HG03025 (cell line): Measurements from ENCODE around the gene AGAP5.
A peak's percentile ranks its signal among the peaks of the same experiment; 100 is the strongest.
"Not testable (repeated sequence)": the region's sequence is repeated elsewhere in the genome, so short reads cannot be mapped to it uniquely, and the experiment has no call there.

Experiments used
- ATAC-seq: cut with Tn5 transposase; IDR thresholded peaks from one replicate; pipeline ENCODE4 v1.9.1; 2021; ENCODE audit warnings: mild to moderate bottlenecking, moderate library complexity; ENCODE audit not compliant: unreplicated experiment, low FRiP score

The AGAP5 gene

DNA sequence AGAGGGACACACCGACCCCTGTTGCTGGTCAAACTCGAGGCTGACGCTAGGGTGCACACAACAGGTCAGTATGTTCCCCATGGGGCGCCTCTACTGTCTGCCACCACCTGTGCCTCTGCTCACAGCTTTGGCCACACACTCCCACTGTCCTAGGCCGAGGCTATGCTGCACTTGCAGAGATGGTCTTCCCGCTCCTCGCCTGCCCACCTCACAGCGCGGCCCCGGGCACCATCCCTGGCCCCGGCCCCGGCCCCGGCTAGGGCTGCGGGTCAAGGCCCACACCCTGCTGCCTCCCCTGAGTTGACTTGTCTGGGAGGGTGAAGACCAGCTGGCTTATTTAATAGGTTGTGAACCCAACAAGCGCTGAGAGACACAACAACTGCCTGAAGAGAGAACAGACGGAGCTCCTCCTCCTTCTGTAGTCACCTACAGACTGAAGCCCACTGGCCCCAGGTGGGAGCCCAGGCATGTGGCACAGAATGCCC, at the start of gene AGAP5:
TSS of gene AGAP5 (minus strand) at position 435 of the 485 bp plus-strand sequence. CDS start at position 81, 354 bp downstream.
- not testable (repeated sequence) for ATAC-seq

DNA sequence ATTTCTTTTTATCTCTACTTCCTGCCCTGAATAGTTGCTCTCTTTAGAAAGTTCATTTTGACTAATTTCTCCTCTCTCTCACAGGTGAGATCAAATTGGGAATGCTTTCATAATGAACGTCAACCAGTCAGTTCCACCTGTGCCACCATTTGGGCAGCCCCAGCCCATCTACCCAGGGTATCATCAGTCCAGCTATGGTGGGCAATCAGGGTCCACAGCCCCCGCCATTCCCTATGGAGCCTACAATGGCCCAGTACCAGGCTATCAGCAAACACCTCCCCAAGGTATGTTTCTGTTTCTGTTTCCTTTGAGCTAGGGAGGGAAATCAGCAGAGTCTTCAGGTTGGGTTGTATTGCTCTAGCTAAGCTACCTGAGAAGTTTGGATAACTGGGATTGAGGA, 48.8 kb upstream of the AGAP5 start:
- ATAC-seq: no peak

DNA sequence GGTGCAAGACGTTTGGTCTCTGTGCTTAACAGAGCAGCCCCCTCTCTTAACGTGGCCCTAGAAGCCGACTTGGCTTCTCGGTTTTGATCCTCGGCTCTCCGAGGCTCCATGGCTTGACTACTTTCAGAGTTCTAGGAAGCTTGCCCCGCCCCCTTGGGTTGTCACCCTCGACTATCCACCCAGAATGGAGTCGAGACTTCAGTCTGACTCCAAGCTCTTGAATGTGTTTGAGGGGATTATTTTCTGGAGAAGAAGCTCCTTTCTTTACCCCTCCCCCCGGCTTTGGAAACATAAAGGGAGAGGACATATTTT, 46.7 kb upstream of the AGAP5 start:
- ATAC-seq: peak; percentile 37

DNA sequence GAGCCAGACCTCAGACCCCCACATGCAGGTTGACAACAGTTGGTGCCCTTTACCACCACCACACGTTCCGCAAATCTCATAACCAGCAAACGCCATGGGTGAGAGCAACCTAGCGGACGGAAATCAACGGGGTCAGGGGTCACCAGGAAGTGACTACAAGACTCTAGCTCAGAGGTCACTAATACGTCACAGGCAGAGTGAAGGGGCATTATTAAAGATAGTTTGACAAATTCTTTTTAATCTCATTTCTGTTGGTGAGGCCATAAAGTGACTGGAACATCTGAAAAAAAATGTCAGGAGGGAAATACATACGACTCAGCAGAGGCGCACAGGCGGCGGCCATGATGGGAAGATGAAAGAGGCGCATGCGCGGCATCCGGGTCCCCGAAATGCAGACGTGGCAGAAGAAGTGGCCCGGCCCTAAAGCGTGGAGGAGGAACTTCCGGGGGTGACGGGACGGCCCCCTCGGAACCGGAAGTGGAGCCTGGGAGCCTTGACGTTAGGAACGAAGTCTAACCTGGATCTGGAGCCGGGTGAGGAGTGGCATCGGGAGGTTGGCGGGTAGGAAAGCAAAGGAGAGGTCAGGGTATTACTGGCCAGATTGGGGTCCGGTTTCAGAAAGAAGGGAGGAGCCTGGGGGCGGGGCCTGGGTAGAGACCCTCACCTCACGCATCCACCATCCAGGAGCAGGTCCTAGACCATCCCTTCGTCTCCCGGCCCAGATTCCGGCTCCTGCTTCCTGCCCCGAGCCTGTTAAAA, 46.2 kb upstream of the AGAP5 start, which contains the start of gene SEC24C:
TSS of gene SEC24C (plus strand) at position 468 of the 759 bp plus-strand sequence. CDS start 2,461 bp downstream, outside the sequence.
- ATAC-seq: peak; percentile 89

DNA sequence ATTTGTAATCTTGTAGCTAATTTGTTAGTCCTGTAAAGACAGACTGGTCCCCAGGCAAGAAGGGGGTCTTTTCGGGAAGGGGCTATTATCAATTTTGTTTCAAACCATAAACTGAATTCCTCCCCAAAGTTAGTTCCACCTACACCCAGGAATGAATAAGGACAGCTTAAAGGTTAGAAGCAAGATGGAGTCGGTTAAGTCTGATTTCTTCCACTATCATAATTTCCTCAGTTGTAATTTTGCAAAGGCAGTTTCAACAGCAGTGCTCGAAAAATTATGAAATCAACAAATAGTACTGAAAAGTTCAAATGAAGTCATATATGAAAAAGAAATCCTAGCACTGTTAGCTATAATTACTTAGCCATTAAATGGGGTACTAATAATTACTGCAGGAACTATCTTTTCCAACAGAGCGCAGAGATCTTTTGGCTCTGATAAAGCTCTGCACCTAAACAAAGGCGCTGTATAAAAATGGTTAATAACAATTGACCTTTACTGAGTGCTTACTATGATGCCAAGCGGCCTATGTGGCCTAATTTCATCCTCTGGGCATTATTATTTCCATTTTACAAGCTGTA, 45.5 kb upstream of the AGAP5 start:
- no peak for ATAC-seq

DNA sequence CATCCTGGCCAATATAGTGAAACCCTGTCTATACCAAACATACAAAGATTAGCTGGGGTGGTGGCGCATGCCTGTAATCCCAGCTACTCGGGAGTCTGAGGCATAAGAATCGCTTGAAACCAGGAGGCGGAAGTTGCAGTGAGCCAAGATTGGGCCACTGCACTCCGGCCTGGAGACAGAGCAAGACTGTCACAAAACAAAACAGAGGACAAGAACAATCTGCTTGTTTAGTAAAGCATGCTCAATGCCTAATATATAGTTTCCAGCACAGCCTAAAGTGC, 44.5 kb upstream of the AGAP5 start:
- ATAC-seq: no peak

DNA sequence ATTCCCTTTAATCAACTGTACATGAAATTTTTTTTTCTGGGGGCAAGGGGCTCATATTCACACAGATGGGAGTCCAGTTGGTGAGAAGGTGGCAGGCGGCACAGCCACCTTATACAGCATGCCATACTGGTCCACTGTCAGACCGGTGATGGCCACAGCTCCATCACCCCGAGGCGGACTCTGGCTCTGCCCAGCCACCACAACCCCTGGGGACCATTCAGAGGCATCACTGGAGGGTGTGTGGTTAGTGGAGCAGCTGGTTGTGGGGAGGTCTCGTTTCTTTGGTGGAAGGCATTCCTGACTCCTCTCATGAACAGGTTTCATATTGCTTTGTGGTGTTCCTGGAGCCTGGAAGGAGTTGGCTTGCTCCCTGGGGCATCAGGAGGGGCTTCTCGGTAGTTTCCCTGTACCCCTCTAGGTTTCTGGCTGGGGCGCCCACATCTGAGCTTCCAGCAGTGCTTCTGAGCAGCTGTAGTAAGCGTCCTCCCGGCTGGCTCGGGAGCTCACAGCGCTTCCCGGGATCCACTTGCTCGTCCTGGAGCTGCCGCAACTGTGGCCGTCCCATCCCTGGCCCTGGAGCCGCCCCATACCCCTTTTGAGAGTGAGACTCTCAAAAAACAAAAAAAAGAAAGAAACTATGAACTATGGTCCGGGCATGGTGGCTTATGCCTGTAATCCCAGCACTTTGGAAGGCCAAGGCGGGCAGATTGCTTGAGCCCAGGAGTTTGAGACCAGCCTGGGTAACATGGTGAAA, 42.8 kb upstream of the AGAP5 start:
- not testable (repeated sequence) for ATAC-seq

DNA sequence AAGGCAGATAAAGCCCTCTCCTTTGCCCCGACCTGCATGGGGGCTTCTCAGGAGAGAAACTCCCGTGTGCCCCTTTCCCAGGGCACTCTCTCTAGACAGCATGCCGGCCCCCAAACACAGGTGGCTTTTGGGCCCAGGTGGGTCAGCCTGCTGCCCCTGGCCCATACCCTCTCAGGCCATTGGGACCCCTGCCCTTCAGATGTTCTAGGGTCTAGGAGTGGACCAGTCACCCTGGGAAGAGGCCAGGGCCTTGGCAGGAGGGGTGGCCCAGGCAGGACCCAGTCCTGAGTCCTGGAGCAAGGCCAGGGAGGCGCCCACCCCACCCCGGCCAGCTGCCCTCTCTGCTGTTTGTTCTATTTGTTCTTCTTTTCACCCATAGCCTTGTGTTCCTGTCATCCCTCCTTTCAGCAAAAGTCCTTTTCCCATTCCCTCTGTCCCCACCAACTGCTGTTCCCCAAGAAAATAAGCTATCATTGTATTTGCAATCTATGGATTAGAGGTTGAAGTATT, 36.9 kb upstream of the AGAP5 start:
- no peak for ATAC-seq

DNA sequence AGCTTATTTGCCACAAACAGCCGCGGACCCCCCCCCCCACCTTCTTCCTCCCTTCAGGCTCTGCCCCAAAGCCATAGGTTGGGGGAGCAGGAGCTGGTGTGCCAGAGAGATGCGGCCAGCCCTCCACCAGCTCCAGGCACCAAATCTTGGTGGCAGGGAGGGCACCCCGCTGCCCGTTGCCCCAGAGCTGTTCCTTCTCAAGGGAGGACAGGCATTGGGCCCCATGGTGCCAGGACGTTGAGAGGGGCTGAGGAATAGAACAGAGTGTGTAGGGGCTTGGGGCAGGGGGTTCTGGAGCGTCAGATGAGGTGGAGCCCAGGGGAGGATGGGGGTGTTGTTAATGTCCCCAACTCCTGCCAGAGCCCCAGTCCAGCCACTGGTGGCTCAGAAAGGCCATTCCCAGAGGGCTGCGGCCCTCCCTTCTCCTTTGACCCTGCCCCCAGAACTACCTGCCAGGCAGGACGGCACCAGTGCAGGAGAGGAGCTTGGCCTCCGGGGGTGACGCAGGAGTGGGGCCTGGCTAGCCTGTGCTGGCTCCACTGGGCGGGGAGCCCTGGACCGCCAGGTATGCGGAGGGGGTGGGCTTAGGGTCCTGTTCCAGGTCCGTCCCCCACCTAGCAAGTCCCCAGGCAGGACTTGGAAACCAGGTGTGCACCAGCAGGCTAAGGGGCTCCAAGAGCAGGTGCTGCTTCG, 36.3 kb upstream of the AGAP5 start:
- ATAC-seq: no peak

DNA sequence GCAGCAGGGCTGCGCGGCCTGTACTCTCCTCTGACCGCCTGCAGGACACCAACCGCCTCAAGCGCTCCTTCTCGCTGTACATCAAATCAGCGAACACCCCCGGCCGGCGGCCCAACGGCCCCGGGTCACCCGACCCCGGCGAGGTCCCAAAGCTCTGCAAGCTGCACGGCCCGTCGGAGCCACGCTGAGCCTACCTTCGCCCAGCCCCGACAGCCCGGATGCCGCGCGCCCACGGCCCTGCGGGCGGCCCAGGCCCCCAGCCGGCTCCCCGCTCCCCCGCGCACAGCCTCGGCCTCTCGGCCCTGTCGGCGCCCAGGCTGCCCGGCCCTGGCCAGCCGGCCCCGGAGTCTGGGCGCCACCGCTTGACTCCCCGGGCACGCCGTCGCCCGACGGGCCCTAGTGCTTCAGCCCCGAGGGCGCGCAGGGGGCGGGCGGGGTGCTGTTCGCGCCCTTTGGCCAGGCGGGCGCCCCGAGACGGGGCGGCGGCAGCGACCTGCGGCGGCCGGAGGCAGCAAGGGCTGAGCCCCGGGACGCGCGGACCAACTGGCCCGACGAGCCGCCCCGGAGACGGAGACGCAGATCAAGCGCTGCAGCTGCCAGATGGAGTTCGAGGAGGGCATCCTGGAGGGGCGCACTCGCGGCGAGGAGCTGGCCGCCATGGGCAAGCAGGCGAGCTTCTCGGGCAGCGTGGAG, 35.2 kb upstream of the AGAP5 start:
- no peak for ATAC-seq

DNA sequence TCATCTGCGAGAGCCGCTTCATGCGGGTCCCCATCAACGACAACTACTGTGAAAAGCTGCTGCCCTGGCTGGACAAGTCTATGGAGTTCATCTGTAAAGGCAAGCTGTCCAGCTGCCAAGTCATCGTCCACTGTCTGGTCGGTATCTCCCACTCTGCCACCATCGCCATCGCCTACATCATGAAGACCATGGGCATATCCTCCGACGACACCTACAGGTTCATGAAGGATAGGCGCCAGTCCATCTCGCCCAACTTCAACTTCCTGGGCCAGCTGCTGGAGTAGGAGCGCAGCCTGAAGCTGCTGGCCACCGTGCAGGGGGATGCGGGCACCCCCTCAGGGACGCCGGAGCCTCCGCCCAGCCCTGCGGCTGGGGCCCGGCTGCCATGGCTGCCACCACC, 34.5 kb upstream of the AGAP5 start:
- ATAC-seq: no peak

DNA sequence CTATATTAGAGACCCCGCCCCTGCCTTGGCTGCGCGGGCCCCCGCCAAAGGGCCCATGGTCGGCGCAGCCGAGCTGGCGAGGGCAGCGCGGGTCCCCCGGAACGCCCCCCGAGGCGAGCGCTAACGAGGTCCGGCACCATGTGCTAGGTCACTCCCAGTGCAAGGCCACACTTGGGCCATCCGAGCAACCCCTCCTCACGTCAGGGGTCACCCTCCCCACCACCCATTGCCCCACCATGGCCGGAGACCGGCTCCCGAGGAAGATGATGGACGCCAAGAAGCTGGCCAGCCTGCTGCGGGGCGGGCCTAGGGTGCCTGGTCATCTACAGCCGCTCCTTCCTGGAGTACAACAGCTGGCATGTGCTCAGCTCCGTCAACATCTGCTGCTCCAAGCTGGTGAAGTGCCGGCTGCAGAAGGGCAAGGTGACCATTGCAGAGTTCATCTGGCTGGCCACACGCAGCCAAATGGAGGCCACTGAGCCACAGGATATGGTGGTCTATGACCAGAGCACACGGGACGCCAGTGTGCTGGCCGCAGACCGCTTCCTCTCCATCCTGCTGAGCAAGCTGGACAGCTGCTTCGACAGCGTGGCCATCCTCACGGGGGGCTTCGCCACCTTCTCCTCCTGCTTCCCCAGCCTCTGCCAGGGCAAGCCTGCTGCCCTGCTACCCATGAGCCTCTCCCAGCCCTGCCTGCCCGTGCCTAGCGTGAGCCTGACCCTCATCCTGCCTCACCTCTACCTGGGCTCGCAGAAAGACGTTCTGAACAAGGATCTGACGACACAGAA, 33.9 kb upstream of the AGAP5 start:
- ATAC-seq: no peak

DNA sequence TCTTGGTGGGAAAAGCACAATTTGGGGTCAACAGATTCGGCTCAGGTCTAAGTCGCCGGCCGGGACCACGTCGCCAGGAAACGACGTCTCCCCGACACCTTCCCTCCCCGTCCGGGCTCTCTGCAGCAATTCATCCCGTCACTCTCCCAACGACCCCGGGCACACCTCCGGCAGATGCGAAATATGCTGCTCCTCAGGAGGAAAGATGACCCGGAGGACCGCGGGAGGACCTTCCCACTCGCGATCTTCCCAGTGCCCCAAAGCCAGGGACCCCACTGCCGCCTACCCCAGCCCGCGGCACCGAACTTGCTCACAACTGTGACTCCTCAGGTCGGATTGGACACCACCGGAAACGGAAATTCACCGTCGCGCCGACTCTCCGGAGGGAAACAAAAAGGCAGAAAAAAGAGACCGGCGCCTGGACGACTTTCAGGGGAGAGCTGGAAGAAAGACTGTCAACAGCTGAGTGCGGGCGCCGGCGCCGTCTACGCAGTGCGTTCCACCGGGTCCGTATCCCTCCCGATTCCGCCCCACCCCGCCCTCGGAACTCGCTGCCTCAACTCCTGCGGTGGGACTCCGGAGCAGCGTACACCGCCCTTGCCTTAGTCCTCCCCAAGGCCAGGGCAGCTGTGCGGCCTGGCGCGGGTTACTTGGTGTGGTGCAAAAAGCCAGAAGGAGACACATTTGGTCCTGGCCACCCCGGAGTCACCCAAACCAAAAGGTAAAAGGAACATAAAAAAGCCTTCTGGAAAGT, 32.4 kb upstream of the AGAP5 start:
- peak; percentile 87 for ATAC-seq

DNA sequence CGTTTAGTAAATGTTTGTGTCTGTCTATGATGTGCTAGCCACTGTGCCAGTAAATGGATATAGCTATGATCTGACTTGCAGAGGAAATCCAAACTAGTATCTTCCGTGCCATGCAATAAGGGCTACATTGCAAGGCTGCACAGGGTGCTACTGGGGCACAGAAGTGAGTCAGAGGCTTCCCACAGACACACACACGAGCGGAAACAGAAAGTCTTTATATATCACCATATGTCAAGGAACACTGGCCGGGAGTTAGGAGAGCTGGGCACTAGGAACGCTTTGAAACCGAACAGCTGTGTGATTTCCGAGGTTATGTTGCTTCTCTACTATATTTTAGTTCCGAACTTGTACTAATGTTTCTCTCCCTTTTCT, 31.9 kb upstream of the AGAP5 start:
- not testable (repeated sequence) for ATAC-seq

DNA sequence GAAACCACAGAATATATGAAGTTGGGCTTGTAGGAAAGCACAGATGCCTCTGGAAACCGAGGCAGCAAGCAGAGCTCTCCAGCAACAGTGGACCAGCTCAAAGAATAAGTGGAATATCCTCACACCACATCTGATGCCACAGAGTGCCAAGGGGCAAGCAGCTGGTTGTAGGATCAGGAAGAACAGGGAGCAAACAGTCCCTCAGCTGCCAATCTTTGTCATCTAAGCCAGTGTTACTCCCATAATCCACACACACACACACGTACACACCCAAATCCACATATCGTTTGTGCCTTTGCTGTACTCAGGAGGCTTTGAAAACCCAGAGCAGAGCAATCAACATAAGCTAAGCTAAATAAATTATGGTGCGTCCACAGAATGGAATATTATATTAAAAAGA, 25.6 kb upstream of the AGAP5 start:
- no peak for ATAC-seq

DNA sequence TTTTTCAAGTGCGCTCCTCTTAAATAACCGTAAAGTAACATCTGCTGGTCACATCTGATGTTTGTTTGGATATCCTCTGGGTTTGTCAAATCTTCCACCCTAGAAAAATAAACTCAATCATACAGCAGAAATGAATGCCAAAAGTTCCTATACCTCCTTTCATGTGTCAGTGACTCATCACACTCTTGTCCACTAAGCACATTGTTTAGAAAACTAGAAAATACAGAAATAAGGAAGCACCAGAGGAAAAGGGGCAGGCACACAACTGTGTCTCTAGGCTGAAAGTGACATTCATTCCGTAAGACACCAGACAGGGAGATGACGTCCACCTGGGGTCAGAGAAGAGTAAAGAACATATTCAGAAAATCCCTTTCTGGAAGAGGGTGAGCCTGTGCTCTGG, 22.7 kb upstream of the AGAP5 start:
- not testable (repeated sequence) for ATAC-seq

DNA sequence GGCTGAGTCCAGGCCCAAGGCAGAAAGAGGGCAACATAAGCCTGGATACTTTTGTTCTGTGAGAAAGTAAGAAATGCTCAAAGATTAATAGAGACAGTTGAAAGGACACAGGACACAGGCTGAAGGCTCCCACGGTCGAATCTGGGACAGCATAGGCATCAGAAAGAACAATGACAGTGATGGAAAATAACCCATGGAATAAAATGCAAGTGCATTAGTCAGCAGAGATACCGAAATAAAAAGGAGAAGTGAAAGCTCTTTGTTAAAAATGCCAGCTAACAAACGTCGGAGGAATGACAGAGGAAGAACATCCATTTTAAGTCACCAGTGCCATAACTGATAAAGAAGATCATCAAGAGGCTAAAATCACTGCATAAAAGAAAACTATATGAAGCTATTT, 19.6 kb upstream of the AGAP5 start:
- no peak for ATAC-seq

DNA sequence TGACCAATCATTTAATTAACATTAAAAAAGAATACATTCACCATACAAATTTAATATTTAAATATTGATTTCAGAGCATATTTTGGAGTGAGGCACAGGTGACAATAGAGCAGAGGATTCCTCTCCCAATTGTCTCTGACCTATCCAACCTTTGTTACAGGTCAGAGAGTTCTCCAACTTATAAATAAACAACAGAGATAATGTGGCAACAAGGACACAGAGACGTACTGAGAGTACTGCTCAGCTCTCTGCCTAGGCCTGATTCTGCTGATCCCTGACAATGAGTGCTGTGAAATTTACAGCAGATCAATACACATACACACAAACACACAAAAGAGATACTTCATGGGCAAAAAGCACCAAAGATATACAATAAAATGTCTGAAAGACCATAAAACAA, 18.3 kb upstream of the AGAP5 start:
- ATAC-seq: no peak
